ES-I3 (cell line): ENCODE results near the gene DNAH1.

Experiments
- H3K36me3 ChIP-seq: 2 replicates; pipeline ENCODE4 v1.6.1; 2013; ENCODE audit warnings: mild to moderate bottlenecking, low read length, control low read depth, moderate library complexity; ENCODE audit not compliant: insufficient read depth
- H3K4me1 ChIP-seq: 2 replicates; pipeline ENCODE4 v1.6.1; 2013; ENCODE audit warnings: mild to moderate bottlenecking, control low read depth, low read length; ENCODE audit not compliant: insufficient read depth
- H3K9ac ChIP-seq: 2 replicates; pipeline ENCODE4 v1.6.1; 2013; ENCODE audit warnings: low read depth, mild to moderate bottlenecking, low read length, moderate library complexity
- H3K9me3 ChIP-seq: 2 replicates; pipeline ENCODE4 v1.6.1; 2013; ENCODE audit warnings: mild to moderate bottlenecking, low read length, moderate library complexity; ENCODE audit not compliant: control insufficient read depth, insufficient read depth

The DNAH1 gene

DNA sequence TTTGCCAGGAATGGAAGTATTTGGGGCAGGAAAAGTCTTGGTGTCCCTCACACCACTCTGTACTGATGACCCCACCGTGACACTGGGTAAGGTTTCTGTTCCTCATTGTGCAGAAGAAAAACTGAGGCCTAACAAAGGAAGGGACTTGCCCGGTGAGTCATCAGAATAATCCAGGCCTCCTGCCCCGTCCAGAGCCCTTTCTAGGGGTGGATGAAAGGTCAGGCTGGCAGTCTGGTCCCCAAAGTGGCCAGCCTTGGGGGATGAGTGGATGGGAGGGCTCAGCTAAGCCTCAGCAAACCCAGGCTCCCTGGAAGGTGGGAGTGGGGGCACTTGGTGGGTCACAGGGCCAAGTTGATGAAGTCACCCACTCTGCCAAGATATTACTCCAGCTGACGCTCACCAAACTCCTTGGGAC, 2.3 kb upstream of the DNAH1 start:
- peaks cover 11% of the 10 kb centered on the region for H3K4me1 ChIP-seq

DNA sequence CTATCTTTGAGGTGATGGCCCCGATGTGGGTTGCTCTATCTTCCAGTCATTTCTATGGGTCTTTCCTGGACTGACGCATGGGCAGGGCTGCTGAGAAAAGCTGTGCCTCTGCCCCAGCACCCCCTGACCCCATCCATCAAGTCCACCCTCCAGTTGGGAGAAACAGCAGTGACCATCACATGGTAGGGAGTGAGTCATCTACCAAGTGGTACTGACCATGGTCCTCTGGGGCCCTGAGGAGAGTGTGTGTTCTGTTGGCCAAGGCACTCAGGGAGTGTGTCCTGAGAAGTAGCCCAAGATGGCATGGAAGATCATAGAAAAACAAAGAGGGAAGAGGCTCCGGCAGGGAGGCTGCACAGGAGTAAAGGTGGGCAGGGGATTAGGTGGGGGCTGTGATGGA, 1.6 kb upstream of the DNAH1 start:
- Histone ChIP-seq H3K9me3 (no peaks in the 10 kb centered on the region), H3K9ac (no peak overlapping the region), H3K36me3 (no peaks in the 10 kb centered on the region), H3K4me1 (peaks cover 11% of the 10 kb centered on the region)

More for the DNA sequence above, 2.3 kb upstream of the DNAH1 start:
- Histone ChIP-seq H3K9ac (no peak overlapping the region), H3K9me3 (no peaks in the 10 kb centered on the region), H3K36me3 (no peaks in the 10 kb centered on the region)

- Histone ChIP-seq H3K9ac (no peak overlapping the region), H3K36me3 (no peaks in the 10 kb centered on the region), H3K4me1 (peaks cover 11% of the 10 kb centered on the region), H3K9me3 (no peaks in the 10 kb centered on the region)
Observed at GRCh38 chr3:52315006-52315405, 1.1 kb upstream of the DNAH1 start.

- Histone ChIP-seq H3K4me1 (peaks cover 11% of the 10 kb centered on the region), H3K9ac (peak overlapping the region; percentile 44), H3K9me3 (no peaks in the 10 kb centered on the region), H3K36me3 (no peaks in the 10 kb centered on the region)
Observed at GRCh38 chr3:52317208-52318000, 1.3 kb downstream of the DNAH1 start.

DNA sequence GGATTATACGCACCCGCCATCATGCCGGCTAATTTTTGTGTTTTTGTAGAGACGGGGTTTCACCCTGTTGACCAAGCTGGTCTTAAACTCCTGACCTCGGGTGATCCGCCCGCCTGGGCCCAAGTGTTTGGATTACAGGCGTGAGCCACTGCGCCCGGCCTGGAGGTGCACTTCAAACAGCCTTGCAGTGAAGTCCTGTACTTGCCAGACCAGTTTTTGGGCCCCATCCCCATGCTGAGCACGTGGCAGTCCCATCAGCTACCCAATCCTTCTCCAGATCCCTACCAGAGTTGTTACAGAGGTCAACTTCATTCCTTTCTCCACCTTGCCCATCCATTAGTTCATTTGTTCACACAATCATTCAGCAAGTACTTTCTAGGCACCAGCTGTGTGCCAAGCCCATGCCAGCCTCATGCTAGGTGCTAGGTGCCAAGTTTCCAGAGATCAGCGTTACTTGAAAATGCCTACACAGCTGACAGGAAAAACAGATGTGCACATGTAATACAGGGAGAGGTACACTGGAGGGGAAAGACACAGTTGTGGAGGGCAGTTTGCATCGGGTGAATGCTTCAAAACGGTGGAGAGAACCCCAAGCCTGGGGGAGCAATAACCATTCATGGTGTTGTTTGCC, 2.2 kb downstream of the DNAH1 start:
- no peak overlapping the region for H3K9ac ChIP-seq
- H3K9me3 ChIP-seq: no peaks in the 10 kb centered on the region
- H3K36me3 ChIP-seq: no peaks in the 10 kb centered on the region
- peaks cover 9% of the 10 kb centered on the region for H3K4me1 ChIP-seq

DNA sequence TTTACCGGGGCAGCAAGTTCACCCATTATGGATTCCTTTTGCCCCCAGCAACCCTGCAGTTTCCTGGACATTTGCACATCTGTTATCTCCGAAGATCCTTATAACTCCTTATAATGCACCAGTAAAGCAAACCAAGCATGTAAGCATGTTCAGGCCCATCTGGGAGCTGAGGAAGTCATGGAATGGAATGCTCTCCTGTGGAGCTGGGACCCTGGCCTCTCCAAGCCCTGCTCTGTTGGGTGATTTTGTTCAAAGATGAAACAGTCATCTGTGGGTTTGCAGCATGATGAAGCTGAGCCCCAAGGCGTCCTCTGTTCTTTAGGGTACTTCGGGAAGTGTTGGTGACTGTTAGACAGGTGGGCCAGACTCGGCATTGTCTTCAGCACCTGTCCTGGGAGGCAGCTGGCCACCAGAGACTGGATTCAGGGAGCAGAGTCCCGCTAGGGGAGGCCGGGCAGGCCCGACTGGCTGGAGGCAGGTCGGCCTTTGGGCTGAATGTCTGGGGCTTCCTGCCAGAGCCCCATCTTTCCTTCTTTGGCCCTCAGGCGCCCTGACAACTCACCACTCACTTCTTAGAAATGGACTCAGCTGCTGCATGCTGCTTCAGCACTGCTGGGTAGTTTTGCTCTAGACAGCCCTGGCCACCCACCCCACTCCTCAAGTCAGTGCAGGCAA, 3.9 kb downstream of the DNAH1 start:
- H3K36me3 ChIP-seq: no peaks in the 10 kb centered on the region
- no peaks in the 10 kb centered on the region for H3K9me3 ChIP-seq
- no peak overlapping the region for H3K9ac ChIP-seq
- no peaks in the 10 kb centered on the region for H3K4me1 ChIP-seq

GRCh38 chr3:52321481-52321880, 5.4 kb downstream of the DNAH1 start:
- Histone ChIP-seq H3K9ac (no peak overlapping the region), H3K36me3 (no peaks in the 10 kb centered on the region), H3K9me3 (no peaks in the 10 kb centered on the region), H3K4me1 (no peaks in the 10 kb centered on the region)

GRCh38 chr3:52322466-52322865, 6.3 kb downstream of the DNAH1 start:
- Histone ChIP-seq H3K36me3 (no peaks in the 10 kb centered on the region), H3K9me3 (no peaks in the 10 kb centered on the region), H3K9ac (no peak overlapping the region), H3K4me1 (no peaks in the 10 kb centered on the region)

GRCh38 chr3:52323526-52324295, 7.6 kb downstream of the DNAH1 start:
- Histone ChIP-seq H3K36me3 (no peaks in the 10 kb centered on the region), H3K9me3 (no peaks in the 10 kb centered on the region), H3K9ac (no peak overlapping the region), H3K4me1 (no peaks in the 10 kb centered on the region)

DNA sequence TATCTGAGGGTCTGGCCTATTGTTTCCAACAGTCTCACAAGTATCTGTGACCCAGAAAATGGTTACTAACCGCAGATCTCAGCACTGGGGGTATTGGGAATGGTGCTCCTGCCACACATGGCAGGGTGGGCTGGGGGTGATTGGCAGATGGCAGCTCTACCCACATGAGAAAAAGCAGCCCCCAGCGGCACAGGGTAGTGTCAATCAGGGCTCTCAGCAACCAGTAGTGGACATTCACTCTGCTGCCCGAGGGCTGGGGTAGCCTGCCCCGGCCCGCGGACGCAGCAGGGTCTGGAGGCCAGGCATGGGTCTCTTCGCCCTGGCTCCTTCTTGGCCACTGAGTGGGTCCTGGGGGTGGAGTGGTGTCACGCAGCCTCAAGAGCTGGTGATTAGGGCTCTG, 8.6 kb downstream of the DNAH1 start:
- Histone ChIP-seq H3K9ac (no peak overlapping the region), H3K36me3 (no peaks in the 10 kb centered on the region)

GRCh38 chr3:52325686-52326085, 9.6 kb downstream of the DNAH1 start:
- Histone ChIP-seq H3K4me1 (no peaks in the 10 kb centered on the region), H3K9me3 (no peaks in the 10 kb centered on the region), H3K36me3 (no peaks in the 10 kb centered on the region), H3K9ac (no peak overlapping the region)

More for the DNA sequence above, 8.6 kb downstream of the DNAH1 start:
- Histone ChIP-seq H3K9me3 (no peaks in the 10 kb centered on the region), H3K4me1 (no peaks in the 10 kb centered on the region)

GRCh38 chr3:52326976-52327375, 10.9 kb downstream of the DNAH1 start:
- Histone ChIP-seq H3K9me3 (no peaks in the 10 kb centered on the region), H3K9ac (no peak overlapping the region), H3K4me1 (no peaks in the 10 kb centered on the region), H3K36me3 (no peaks in the 10 kb centered on the region)

GRCh38 chr3:52327486-52328290, 11.6 kb downstream of the DNAH1 start:
- H3K9me3 ChIP-seq: no peaks in the 10 kb centered on the region
- no peak overlapping the region for H3K9ac ChIP-seq
- H3K36me3 ChIP-seq: no peaks in the 10 kb centered on the region
- no peaks in the 10 kb centered on the region for H3K4me1 ChIP-seq
